Stromal cell of bone marrow (primary cell): ENCODE measurements around the gene TPST2.

Experiments
- DNase-seq: peaks from one replicate; pipeline ENCODE4 v3.0.0-alpha.2; 2012; ENCODE audit warnings: low read depth

TPST2 gene

DNA sequence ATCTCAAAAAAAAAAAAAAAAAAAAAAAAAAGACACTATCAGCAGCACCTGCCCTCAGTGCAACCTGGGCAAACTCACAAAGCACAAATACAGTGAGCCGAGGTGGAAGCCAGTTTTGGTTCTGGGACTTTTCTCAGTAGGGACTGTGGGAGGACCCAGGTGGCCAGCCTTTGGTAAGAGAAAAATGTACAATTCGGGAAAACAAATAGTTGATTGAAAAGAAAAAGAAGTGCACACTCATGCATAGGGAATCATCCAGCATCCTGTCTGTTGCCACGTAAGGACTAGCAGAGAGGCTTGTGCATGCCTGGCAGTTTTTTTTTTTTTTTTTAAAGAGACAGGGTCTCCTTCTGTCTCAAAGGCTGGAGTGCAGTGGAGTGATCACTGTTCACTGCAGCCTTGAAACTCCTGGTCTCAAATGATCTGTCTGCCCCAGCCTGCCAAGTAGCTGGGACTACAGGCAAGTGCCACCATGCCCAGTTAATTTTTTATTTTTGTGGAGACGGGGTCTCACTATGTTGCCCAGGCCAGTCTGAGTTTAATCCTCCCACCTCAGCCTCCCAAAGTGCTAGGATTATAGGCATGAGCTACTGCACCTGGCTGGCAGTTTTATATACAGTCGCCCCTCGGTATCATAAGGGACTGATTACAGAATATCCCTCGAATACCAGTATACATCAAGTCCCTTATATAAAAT, 36.7 kb downstream of the TPST2 start:
- DNase-seq = peak; percentile 73

DNA sequence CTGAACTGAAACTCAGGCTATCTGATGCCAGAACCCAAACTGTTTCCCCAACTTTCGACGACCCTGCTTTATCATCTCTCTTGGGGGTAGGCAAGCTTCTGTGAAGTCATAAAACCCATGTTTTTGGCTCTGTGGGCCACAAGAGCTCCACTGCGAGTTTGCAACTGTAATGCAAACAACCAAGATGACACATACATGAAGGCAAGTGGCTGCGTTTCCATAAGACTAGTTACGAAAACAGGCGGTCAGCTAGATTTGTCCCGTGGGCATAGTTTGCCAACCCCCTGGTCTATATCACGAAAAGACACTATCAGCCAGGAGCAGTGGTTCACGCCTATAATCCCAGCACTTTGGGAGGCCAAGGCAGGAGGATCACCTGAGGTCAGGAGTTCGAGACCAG, 37.5 kb downstream of the TPST2 start:
- peak; percentile 59 for DNase-seq

DNA sequence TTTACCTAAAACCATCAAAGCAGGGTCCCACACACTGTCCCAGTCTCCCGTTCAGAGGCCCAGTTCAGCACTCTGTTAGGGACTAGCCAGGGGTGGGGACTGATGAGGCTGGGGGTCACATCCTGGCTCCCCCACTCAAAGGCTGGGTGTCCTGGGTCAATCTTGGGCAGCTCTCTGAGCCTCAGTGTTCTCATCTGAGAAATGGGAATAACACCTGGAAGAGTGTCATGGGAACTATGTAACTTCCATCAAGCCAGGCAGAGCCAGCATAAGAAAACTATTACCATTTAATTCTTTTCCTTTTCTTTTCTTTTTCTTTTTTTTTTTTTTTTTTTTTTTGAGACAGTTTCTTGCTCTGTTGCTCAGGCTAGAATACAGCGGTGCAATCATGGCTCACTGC, 38.4 kb downstream of the TPST2 start:
- DNase-seq = no peak

DNA sequence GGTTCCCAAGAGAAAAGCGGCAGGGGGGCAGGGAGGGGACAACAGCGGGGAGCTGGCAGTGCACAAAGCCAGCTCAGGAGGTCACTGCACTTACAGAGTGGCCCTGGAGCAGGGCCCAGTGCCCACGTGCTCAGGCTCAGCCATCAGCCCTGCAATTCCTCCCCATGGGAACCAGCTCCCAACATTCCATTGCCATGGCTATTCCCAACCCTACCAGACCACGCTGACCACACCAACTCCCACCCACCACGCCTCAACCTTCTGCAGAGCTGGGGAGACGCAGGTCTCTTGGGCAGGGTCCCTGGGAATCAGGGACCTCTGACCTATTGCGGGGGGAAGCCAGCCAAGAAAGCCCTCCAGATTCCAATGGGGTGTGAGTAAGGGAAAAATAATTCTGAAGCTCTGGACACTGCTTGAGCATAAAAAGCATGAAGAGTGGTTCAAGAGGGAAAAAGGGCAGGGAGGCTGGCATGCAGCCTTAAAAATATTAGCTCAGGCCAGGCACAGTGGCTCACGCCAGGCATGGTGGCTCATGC, 39.4 kb downstream of the TPST2 start:
- DNase-seq = peak; percentile 72

DNA sequence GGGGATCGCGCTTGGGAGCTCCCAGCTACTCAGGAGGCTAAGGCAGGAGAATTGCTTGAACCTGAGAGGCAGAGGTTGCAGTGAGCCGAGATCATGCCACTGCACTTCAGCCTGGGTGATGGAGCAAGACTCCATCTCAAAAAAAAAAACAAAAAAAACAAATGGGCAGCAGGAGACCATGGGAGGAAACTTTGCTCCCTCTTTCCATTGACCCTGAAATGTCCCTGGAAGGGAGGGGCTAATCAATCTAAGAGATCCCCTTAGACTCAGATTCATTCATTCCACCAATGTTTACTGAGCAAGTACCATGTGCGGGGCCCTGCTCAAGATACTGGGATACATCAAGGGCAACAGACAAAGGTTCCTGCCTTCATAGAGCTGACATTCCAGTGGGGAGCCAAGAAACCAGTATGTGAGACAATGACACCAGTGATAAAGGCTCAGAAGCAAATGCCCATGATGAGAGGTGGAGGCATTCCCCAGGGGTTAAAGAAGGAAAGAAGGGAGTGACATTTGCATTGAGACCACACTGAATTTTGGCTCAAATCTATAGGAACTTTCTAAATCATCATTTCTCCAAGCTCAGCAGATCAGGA, 39.9 kb downstream of the TPST2 start:
- DNase-seq = no peak

DNA sequence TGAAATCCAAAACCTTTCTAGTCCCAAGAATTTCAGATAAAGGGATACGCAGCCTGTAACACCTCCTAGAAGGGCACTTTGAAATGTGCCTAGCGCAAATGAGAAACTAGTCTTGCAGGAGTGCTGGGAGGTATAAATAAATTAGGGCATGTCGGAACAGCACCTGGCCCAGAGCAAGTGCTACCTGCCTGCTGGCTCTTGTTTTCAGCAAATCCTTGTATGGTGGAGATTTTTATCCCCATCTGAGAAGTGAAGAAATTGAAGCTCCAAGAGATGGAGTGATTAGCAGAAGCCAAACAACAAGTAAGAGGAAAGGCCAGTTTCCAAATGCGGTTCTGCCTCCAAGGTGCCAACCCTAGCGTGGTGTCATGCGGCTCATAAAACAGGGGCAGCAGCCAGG, 40.9 kb downstream of the TPST2 start:
- DNase-seq = no peak

DNA sequence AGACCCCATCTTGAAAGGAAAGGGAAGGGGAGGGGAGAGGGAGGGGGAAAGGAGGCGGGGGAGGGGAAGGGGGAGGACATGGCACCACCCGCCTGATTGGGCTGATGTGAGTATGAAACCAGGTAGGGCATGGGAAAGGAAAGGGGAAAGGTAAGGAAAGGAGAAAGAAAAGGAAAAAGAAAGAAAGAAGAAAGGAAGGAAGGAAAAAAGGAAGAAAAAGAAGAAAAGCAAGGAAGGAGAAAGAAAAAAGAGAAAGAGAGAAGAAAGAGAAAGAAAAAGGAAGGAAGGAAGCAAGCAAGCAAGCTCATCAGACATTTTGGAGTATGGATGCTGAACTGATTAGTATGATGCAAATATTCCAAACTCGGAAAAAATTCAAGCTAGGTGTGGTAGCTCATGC, 41.6 kb downstream of the TPST2 start:
- DNase-seq = no peak

DNA sequence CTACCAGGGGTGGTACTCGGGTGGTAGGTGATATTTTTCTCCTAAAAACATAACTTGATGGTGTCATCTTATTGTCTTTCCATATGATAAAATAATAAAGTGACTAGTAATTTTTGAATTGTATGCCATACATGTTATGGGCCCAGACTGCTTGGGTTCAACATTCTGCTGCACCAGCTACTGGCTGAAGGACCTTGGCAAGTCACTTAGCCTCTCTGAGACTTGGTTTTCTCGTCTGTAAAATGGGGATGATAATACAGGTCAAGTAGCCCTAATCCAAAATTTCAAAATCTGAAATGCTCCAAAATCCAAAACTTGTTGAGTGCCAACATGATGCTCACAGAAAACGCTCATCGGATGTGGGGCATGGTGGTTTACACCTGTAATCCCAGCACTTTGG, 42.1 kb downstream of the TPST2 start:
- DNase-seq = no peak

DNA sequence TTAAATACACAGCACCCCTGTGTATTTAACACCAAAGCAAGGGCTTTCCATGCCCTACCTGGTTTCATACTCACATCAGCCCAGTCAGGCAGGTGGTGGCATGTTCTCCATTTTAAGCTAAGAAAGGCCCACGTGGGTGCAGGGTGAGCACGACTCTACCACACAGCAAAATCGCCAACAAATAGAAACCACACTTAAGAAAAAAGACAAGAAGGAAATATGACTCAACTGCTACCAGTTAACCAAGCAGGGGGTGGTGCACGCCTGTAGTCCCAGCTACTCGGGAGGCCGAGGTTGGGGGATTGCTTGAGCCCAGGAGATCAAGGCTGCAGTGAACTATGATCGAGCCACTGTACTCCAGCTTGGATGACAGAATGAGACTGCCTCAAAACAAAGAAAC, 42.5 kb downstream of the TPST2 start:
- DNase-seq = no peak

DNA sequence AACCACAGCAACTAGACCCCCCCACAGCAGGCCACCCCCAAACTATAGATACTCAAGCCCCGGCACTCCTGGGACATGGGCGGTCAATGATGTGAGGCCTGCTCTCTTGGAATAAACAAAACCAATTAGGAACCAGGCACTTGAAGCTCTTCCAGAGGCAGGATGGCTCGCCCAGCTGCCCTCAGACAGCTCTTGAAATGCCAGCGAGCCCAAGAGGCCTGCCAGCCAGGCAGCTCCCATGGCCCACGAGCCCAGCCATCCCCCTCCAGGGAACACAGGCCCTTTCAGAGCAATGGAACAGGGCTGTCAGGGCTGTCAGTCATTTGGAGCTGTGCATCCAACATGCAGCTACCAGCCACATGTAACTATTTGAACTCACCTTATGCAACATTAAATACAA, 43.6 kb downstream of the TPST2 start:
- no peak for DNase-seq

DNA sequence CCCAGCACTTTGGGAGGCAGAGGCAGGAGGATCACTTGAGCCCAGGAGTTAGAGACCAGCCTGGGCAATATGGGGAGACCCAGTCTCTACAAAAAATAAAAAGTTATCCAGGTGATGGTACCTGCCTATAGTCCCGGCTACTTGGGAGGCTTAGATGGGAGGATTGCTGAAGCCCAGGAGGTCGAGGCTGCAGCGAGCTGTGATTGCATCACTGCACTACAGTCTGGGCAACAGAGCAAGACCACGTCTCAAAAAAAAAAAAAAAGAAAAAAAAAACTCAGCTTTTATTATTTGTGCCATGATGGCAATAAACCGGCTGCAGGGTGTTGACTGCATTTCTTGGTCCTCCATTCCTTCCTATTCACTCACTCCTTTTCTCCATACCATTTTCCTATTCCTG, 44.1 kb downstream of the TPST2 start:
- DNase-seq = no peak

DNA sequence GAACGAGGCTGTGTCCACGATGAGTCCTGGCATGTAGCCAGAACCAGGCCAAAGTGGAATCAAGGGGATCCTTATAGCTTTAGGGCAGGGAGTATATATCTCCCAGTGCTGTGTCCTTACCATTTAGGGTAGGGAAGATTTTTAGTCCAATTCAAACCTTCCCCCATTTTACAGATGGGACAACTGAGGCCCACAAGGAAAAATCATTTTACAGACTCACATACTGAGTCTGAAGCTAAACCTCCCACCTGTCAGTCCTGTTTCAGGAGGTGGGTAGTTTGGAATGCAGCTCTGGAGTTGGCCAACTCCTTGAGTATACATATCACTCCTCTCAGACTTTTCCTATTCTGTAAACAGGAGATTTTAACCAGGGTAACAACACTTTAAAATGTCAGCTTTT, 44.5 kb downstream of the TPST2 start:
- no peak for DNase-seq

DNA sequence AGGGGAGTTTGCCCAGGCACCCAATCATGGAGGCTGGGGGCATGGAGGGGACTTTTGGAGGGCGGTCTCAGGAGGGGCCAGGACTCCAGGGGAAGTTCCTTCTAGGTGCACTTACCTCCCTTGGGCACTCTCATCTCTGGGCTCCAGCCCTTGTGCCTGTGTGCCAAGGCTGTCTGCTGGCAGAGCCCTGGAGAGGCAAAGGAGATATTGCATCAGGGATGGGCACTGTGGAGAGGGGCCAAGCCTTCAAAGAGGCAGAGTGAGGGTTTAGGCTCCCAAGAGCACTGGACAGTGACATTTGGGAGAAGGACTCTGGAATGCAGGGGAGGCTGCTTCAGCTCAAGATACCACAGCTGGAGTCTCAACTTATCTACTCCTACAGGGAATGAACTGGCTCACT, 45.4 kb downstream of the TPST2 start:
- no peak for DNase-seq

DNA sequence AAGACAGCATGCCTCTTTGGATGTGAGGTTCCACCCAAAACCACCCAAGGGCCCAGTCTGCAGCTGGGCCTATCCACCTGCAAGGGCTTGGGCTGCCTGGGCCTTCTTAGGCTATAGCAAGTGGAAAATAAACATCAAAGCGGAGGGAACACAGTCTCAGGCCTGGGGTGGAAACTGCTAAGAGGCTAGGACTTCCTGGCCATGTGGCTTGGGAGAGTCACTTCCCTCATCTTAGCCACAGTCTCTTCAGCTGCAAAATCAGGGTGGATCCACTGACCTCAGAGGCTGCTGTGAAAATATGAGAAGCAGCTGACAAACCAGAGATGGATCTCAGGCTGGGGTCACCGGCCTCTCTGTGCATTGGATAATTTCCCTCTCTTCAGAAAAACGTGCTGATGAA, 47.1 kb downstream of the TPST2 start:
- DNase-seq = no peak

DNA sequence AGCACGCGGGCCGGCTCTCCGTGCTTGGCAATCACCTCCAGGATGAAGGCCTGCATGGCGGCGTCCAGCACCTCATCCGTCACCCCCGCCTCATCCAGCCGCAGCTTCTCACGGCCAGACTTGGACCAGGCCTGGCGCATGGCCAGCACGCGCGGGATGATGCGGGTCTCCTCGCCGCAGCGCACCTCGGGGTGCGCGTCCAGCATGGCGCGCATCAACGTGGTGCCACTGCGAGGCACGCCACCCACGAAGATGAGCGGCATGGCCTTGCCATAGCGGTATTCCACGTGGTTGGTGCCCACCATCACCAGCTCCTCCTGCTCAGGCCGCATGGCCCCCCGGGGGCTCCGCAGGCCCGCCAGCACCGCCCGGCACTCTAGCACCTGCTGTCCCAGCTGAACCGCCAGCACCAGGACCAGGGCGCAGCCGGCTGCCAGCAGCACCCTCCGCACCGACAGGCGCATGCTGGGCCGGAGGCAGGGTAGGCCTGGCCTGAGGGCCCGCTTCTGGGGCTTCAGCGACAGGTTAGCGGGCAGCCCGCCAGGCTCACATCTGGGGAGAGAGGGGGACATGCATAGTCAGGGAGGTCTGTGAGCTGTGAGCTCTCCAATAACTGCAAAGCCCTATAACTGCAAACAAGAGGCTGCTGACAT, 48.6 kb downstream of the TPST2 start:
- DNase-seq = no peak

DNA sequence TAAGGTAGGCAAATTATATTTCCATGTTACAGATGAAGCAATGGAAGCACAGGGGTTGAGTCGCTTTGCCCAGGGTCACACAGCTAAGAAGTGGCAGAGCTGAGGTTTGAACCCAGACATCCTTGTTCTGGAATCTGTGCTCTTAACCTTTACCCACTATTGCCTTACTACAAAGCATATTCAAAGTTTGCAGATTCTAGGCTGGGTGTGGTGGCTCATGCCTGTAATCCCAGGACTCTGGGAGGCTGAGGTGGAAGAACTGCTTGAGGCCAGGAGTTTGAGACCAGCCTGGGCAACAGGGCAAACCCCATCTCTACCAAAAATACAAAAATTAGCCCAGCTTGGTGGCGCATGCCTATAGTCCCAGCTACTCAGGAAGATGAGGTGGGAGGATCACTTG, 49.8 kb downstream of the TPST2 start:
- no peak for DNase-seq

DNA sequence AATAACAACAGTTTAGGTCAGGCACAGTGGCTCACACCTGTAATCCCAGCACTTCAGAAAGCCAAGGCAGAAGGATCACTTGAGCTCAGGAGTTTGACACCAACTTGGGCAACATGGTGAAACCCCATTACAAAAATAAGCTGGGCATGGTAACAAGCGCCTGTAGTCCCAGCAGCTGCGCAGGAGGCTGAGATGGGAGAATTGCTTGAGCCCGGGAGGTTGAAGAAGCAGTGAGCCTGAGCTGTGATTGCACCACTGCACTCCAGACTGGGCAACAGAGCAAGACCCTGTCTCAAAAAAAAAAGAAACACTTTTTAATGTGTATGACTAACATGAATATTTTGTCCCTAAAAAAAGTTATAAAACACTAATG, 53.2 kb downstream of the TPST2 start:
- no peak for DNase-seq

DNA sequence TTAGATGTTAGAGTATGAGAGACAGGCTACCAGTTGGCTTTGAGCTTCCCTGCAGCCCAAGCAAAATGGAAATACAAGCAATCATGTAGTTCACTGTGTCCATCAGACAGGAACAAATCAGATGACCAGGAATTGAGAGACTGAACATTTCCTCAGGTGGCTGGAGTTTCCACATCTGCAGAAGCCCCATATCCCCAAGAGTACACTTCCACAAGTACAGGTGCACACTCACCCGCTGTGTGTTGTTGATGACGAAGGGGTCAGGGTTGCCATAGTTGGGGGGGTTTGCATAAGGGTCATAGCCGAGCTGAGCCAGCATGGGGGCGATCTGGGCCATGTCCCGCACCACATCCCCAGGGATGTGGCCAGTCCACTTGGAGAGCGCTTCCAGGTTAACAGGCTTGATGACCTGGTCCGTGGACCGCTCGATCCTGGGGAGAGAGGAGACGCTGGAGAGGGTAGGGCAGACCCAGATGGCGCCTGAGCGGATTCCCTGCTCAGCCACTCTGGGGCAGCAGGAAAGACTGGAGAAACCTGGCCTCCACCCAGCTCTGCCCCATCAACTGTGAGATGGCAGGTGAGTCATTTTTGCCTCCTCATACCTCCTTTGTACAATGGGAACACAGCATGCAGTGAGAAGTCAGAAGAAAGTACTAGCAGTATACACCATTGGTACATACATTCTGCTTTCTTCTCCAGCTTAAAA, 53.7 kb downstream of the TPST2 start:
- DNase-seq = no peak

DNA sequence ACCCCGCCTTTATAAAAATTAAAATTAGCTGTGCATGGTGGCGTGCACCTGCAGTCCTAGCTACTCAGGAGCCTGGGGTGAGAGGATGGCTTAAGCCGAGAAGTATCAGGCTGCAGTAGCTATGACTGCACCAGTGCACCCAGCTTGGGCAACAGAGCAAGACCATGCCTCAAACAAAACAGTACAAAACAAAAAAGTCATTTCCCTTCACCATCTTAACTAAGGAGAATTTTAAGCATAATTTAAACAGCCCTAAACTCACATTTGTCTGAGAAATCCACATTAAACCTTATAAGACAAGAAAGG, 54.4 kb downstream of the TPST2 start:
- no peak for DNase-seq

DNA sequence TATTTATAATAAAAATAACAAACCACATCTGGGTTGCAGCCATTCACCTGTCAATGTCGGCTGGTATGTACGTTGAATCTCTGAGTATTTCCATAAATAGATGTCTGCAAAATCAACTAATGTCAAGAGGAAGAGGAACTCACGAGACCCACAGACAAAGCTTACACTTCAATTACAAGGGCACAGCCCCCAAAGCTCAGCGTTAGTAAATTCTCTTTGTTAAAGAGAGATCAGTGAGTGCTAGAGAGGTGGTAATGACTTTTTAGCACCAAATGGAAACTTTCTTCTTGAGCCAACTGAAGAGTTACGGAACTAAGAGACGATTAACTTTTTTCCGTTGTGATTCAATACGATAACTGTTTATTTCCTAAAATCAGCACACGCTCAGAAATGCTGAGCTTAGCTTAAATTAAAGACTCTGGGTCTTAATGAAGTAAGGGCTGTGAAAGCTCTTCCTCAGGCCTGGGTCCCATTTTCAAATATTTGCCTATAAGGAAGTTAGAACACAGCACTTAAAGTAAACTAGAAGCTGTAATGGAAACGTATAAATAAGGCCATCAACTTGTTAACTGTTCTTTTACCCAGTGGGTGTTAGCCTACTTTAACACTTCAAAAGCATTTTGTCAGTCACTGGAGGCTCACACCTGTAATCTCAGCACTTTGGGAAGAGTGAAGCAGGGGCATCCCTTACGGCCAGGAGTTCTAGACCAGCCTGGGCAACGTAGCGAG, 54.9 kb downstream of the TPST2 start:
- no peak for DNase-seq

DNA sequence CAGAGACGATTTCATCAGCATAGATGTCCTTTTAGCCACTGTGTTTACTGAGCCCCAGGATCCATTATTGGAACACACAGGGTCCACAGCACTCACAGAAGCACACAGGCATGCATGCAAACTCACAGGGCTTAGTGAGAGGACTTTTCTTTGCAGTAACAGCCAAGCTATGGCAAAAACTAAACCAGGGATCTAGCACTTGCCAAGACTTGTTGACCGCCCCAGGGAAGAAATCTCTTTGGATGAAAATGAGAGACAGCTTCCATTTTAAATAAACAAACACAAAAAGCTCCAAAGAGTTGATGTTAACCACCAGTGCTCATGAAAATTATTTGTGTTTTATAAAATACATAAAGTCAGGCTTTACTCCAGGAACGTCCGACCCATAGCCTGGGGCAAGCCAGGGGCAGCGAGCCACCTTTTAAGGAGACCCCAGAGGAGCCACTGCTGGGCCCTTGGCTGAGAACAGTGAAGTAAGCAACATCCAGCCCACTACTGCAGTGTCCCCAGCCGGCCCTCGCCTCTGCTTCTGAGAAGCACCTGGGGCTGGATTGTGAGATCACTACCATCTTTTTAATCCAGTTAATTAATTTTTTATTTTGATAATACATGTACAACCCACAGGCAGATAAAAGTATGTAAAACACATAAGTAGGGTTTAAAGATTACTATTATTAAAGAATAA, 55.6 kb downstream of the TPST2 start:
- no peak for DNase-seq

DNA sequence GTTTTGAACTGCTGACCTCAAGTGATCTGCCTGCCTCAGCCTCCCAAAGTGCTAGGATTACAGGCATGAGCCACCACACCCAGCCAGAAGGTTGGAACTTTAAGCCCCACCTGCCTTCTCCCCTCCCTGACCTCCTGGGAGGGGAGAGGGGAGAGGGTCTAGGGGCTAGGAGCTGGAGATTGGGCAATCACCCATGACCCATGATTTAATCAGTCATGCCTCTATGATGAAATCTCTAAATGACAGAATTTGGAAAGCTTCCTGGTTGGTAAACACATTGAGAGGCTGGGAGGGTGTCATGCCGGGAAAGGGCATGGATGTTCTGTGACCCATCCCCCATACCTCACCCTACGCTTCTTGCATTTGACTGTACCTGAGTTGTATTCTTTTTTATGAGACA, 60.6 kb downstream of the TPST2 start:
- DNase-seq = peak; percentile 40
